NCI-H2107 treated with DMSO at 0.1 percent for 48 hours (cell line): Measurements from ENCODE around the gene UVRAG.
"Not testable (repeated sequence)": the region's sequence is repeated elsewhere in the genome, so short reads cannot be mapped to it uniquely, and the experiment has no call there.

Experiments used
- DNase-seq: peaks from one replicate; lab custom pipeline; 2025; ENCODE audit not compliant: unreplicated experiment; lab: John Stamatoyannopoulos, UW

The UVRAG gene

GRCh38 chr11:76049511-76049910 is 234.5 kb downstream of the UVRAG start:
- no peak for DNase-seq

- DNase-seq = no peak
Observed at GRCh38 chr11:76051937-76052336, 236.9 kb downstream of the UVRAG start.

DNA sequence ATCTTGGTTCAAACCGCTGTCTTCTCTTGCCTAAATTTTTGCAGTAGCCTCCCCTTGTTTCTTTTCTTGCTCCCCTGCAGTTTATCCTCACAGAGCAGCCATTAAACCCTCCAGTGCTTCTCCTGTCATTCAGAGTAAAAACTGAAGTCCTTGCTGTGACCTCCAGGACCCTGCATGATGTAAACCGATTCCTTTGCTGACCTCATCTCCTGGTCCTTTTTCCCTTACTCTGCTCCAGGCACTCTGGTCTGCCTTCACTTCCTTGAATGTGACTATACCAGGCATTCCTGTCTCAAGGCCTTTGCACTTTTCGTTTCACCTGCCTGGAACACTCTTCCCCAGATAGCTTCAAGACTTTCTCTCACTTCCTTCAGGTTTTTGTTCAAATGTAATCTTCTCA is 239.3 kb downstream of the UVRAG start:
- no peak for DNase-seq

DNA sequence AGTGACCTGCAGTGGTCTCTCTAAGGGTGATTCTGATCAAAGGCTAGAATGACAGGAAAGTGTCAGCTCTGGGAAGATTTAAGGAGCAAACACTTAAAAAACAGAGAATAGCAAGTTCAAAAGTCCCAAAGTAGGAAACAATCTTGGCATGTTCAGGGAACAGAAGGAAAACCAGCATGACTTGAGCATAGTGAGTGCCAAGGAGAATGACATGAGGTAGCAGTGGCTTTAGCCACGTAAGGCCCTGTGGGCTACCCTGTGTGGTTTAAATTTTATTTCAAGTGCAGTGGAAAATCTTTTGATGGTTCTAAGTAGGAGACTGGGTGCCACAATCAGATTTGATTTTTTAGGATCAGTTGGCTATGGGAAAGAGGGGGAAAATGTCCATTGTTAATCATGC is 241.9 kb downstream of the UVRAG start:
- DNase-seq = no peak

- DNase-seq = not testable (repeated sequence)
Observed at GRCh38 chr11:76060475-76061036, 245.5 kb downstream of the UVRAG start.

DNA sequence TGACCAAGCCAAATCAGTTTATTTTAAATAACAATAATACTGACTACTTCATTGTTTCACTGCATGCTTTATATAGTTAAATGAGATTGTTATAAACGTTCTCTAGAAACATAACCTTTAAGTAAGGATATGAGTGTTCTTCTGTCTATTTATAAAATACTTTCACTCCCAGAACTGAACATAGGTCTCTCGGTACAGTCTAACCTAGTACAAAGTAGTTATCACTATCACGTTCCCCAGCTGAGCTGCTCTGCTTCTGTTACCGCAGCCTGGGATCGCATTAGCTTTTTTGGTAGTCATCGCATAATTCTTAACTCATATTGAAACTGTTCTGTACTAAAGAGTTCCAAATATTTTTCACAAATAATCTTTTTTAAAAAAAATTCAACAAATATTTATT is 247.7 kb downstream of the UVRAG start:
- DNase-seq = no peak

DNA sequence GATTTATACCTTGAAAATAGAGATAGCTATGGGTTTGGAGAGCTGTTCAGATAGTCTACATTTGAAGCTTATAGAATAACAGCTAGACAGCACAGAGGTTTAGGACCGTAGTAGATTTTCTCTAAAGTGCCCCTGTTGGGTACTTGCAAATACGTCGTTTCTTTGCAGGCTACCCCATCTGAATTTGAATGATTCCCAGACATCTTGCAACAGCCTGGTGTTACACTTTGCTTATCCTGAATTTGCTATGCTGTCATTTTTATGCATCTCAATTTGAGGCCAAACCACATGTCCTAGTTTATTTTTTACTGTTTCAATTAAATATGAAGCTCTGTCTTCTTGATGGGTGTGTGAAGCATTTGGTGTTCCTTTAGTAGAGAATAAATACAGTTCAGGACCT is 249.2 kb downstream of the UVRAG start:
- DNase-seq = no peak

DNA sequence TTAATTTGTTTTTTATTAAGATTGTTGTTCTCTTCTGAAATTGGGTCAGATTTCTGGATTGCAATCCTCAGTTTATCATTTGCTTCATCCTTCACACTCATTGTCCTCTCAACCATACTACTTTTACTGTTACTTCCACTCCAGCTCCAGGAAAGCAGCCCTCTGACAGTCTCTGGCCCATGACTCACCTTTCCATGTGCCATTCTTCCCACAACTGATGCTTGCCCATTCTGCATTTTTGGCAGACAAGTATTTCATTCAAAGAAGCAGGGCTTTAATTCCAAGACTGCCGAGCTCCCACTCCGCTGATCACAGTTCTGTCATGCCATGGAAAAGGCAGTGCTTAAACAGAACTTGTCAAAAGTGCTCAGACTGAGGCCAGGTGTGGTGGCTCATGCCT is 252.1 kb downstream of the UVRAG start:
- DNase-seq = no peak

DNA sequence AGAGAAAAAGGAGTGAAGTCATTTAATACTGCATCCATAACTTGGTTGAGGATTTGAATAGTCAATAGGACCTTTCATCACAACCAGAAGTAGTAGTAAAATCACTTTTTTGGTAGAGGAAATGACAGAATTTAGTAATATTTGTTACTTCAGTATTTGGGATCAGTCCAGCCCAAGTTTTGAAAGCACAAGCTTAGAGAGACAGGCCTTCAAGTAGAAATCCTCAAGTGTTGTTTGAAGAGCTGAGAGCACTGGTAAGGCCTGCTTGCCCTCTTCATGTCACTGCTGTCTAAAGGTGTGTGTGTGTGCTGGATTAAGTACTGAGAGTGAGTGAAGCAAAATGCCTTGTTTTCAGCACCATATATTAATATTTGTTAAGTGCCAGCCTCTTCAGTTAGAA is 254.0 kb downstream of the UVRAG start:
- DNase-seq = no peak

DNA sequence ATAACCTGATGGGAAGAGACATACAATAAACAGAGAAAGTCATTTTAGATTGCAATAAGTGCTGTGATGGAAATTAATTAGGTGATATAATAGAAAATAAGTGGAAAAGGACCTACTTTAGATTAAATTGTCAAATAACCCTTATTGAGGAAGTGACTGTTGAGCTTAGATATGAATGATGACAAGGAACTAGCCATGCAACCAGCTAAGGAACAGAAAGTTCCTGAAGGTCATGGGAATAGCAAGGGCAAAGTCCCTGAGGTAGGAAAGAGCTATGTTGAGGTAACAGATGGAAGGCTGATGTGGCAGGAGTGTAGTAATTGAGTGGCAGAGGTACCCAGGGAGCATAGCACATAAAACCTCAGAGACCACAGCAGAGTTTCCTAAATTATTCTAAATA is 256.1 kb downstream of the UVRAG start:
- DNase-seq = no peak

- no peak for DNase-seq
Observed at GRCh38 chr11:76073724-76074123, 258.7 kb downstream of the UVRAG start.

DNA sequence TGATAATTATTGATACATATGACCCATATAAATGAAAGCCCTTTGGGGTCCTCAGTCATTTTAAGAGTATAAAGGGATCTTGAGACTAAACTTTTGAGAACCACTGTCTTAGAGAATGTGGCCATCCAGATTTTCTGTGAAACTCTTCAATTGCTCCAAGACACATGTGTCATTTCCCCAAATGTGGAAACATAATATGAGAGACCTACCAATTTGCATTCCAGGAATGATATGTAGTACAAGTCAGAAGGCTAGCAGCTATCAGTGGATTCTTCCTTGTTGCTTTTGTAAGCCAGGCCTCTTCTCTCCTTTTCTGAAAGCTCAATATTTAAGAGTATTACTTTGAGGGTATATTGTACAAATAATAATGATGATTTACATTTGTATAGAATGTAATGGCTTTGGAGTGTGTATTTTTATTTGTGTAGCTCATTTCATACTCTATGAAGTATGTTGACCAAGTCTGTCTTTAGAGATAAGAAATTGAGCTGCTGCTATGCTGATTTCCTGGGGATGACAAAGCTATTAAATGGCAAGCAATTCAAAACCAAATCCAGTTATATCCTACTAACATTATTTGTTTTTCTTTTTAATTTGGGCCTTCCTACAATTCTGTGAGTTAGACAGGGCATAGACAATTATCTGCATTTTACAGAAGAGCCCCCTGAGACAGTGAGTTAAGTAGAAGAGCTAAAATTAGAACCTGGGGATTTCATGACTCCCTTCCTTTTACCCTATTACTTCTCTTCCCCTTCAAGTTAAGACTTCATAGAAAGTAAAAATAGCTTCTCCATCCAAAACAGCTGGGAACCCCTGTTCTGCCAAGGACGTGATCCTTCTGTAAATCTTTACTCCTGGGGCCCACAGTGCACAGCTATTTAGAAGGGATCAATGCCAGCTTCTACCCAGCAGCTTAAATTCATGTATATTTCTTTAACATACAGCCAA is 259.4 kb downstream of the UVRAG start:
- DNase-seq = no peak

DNA sequence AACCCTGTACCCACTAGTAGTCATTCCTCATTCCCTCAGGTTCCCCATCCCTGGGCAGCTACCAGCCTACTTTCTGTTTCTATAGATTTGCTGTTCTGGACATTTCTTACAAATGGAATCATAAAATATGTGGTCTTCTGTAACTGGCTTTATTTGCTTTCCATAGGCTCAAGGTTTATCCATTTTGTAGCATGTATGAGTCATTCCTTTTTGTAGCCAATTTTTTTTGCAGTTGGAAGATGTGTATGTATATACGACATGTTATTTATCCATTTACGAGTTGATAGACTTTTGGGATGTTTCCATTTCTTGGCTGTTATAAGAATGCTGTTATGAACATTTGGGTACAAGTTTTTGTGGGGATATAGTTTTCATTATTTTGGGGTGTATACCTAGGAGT is 260.7 kb downstream of the UVRAG start:
- DNase-seq = no peak

DNA sequence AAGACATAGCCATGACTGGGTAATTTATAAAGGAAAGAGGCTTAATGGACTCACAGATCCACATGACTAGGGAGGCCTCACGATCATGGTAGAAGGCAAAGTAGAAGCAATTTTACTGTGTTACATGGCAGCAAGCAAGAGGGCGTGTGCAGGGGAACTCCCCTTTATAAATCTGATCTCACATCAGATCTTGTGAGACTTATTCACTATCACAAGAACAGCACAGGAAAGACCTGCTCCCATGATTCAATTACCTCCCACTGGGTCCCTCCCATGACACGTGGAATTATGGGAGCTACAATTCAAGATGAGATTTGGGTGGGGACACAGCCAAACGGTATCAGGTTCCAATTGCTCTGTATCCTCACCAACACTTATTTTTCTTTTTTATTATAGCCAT is 261.2 kb downstream of the UVRAG start:
- DNase-seq = not testable (repeated sequence)

- DNase-seq = no peak
Observed at GRCh38 chr11:76076749-76077148, 261.7 kb downstream of the UVRAG start.

DNA sequence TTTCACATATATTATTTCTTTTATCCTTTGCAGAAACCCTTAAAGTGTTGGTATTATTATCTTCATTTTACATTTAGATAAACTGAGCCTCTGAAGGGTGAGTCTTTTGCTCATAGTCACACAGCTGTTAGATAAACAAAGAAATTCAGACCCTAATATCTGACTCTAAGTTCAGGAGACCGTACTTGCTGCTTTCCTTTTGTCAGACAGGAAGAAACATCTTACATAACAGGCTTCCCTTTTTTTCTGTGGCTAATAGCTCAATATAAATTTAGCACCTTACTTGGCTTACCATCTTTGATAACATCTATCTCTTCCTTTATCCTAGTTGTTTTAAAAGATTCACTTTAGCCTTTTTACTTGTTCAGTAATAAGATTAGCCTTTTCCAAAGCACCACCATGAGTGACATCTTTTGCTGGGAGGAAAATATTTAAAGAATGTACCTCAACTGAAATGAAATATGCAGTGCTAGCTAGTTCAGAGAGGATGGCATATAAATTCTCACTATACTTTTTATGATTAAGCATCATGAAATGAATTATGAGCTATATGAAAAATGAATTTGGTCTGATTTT is 262.7 kb downstream of the UVRAG start:
- DNase-seq = no peak

DNA sequence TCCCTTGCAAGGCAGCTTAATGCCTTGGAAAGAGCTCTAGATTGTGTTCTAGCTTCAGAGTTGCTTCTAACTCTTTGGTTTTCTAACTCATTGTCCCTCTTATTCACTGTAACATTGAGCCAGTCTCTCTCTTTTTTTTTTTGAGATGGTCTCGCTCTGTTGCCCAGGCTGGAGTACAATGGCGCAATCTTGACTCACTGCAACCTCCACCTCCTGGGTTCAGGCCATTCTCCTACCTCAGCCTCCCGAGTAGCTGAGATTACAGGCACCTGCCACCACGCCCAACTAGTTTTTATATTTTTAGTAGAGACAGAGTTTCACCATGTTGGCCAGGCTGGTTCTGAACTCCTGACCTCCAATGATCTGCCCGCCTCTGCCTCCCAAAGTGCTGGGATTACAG is 266.1 kb downstream of the UVRAG start:
- not testable (repeated sequence) for DNase-seq

DNA sequence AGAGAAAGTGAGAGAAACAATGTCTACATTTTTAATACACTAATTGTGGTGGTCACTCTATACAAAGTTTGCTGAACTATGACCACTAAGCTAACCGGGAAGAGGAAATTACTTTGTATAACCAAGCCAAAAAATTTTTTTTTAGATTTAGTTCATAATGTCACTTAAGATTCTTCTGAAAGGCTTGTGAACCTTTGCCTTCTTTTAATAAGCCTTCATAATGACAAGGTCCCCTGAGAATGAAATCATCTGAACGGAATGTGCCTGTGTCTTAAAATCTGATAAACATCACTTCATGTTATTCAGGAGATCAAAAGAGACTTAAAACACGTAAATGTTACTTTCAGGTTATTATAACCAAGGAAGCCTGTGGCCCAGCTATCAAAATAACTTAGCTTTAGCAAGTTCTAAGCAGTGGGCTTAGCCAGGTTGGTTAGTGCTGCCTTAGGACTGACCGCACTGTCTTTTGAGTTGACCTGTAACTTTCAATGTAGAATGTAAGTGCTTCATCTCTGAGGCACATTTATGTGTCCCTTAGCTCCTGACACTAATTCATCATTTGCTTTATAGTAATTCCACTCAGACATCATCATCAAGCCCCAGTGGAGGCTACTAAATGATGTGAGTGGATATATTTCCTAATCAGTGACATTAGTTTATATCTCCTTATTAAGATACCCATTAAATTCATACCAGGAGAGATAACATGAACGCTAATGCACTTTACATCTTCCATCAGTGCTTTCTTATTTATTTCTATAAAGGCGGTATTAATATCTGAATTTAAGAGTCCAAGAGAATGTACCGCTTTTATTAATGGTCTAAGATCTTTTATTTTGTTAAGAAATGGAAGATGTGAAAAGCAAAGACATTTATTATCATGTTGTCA is 268.8 kb downstream of the UVRAG start:
- DNase-seq = no peak

GRCh38 chr11:76085270-76085669 is 270.3 kb downstream of the UVRAG start:
- no peak for DNase-seq

DNA sequence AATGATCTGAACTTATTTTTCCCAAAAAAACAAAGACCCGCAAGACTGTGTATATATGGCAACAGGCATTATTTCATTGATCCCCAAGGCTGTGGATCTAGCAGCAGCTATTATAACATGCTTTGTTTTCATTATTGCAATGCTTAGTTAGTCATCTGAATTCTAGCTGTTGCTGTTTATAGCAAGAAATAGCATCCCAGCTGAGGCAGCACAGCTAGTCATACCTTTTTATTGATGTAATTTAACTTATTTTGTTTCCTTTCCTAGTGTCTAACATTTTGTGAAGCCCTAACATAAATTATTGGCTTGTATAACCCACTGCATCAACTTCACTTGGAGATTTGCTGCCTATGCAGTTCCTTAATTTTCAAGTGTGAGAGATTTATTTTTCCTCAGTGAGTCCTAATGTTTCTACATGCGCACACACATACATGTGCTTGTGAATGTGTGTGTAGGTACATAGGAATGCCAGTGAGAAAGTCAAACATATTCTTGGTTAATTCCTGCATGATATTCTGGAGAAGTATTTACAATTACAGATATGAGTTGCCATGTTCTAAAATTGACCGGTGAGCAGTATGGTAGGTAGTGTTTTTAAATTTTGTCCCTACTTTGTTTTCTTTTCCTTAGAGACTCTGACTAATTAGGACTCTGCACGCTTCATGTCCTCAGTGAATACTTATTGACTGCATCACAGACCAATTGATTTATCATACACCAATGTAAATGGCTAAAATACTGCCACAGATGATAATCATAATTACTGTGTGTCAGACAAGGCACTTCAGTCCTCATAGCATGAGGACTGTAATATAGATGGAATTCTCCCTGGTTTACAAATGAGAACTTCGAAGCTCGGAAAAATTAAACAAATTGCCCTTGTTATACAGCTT is 272.0 kb downstream of the UVRAG start:
- DNase-seq = no peak
